ENCODE data around the gene SPHKAP.

- TF ChIP-seq OSR1 (CRISPR knock-in tag; IDR thresholded peaks at IDR 0.05) (no peak), ZFP3 (CRISPR knock-in tag; IDR thresholded peaks at IDR 0.05) (no peak), CREB5 (CRISPR knock-in tag; IDR thresholded peaks at IDR 0.05; ENCODE audit: low read depth) (no peak), ZNF70 (CRISPR knock-in tag; IDR thresholded peaks at IDR 0.05) (no peak), ARNTL (CRISPR knock-in tag; IDR thresholded peaks at IDR 0.05; ENCODE audit: borderline replicate concordance, low read depth) (no peak), ESRRG (CRISPR knock-in tag; IDR thresholded peaks at IDR 0.05) (no peak), POU6F1 (CRISPR knock-in tag; IDR thresholded peaks at IDR 0.05; ENCODE audit: borderline replicate concordance, low read depth) (no peak), PATZ1 (CRISPR knock-in tag; IDR thresholded peaks at IDR 0.05; ENCODE audit: borderline replicate concordance) (no peak)
Observed at GRCh38 chr2:228118940-228119339, 62.5 kb downstream of the SPHKAP start.

Data from SK-N-SH treated with all-trans-retinoic acid at 6 μM for 48 hours (cell line).